Globus pallidus (tissue), 1 donor: Measurements from ENCODE around the gene UBE4A.
"Not testable (repeated sequence)": the region's sequence is repeated elsewhere in the genome, so short reads cannot be mapped to it uniquely, and the experiment has no call there.

ENCODE experiments used
- DNase-seq: peaks from one replicate; pipeline ENCODE4 v3.0.0-alpha.2; 2015; ENCODE audit warnings: low spot score

UBE4A gene

GRCh38 chr11:118401151-118401879 lies 41.9 kb downstream of the UBE4A start, which contains the start of gene ATP5MG:
ATP5MG (plus strand) TSS chr11:118401606; CDS start chr11:118401666, 60 bp downstream.
- DNase-seq = peak; percentile 88

- no peak for DNase-seq
These were observed 42.6 kb downstream of the UBE4A start for GRCh38 chr11:118401880-118402590.

GRCh38 chr11:118402594-118402993 lies 43.2 kb downstream of the UBE4A start:
- not testable (repeated sequence) for DNase-seq

GRCh38 chr11:118406599-118407166 lies 47.3 kb downstream of the UBE4A start:
- no peak for DNase-seq

GRCh38 chr11:118410055-118410745 lies 50.8 kb downstream of the UBE4A start:
- no peak for DNase-seq

- DNase-seq = no peak
These were observed 52.1 kb downstream of the UBE4A start for GRCh38 chr11:118411530-118411929.

- DNase-seq = no peak
These were observed 53.5 kb downstream of the UBE4A start for GRCh38 chr11:118412921-118413320.

- DNase-seq = no peak
These were observed 55.8 kb downstream of the UBE4A start for GRCh38 chr11:118415062-118415738.

GRCh38 chr11:118415739-118416068 lies 56.3 kb downstream of the UBE4A start:
- DNase-seq = no peak

GRCh38 chr11:118416900-118417299 lies 57.5 kb downstream of the UBE4A start:
- DNase-seq = not testable (repeated sequence)

GRCh38 chr11:118417801-118418200 lies 58.4 kb downstream of the UBE4A start:
- no peak for DNase-seq

- DNase-seq = no peak
These were observed 59.4 kb downstream of the UBE4A start for GRCh38 chr11:118418766-118419165.

- no peak for DNase-seq
These were observed 68.3 kb downstream of the UBE4A start for GRCh38 chr11:118427707-118428106.

GRCh38 chr11:118430956-118431355 lies 71.6 kb downstream of the UBE4A start:
- DNase-seq = no peak

GRCh38 chr11:118434123-118434552 lies 74.7 kb downstream of the UBE4A start:
- no peak for DNase-seq

- DNase-seq = peak; percentile 29
These were observed 75.3 kb downstream of the UBE4A start for GRCh38 chr11:118434553-118435289.

GRCh38 chr11:118435290-118435892 lies 76.0 kb downstream of the UBE4A start:
- DNase-seq = peak; percentile 60

GRCh38 chr11:118435893-118436624 lies 76.7 kb downstream of the UBE4A start, which contains the start of gene KMT2A:
KMT2A (plus strand) TSS chr11:118436492; CDS start chr11:118436513, 21 bp downstream.
- DNase-seq = peak; percentile 95

- DNase-seq = peak; percentile 8
These were observed 77.3 kb downstream of the UBE4A start for GRCh38 chr11:118436639-118437207.
